OCI-LY1 (cell line): ENCODE results near the gene EEF1AKMT1.

ENCODE experiments used
- H2AFZ ChIP-seq: fragments of 200-600 bp; sonication (generic), shearing (Covaris generic); 2 replicates; pipeline ENCODE4 v1.6.0; 2014; ENCODE audit warnings: antibody characterized with exemption, mild to moderate bottlenecking, low read length
- H3F3A ChIP-seq: fragments of 200-600 bp; sonication (generic), shearing (Covaris generic); 2 replicates; pipeline ENCODE4 v1.6.0; 2014; ENCODE audit warnings: mild to moderate bottlenecking, antibody characterized with exemption, low read length, moderate library complexity; ENCODE audit not compliant: insufficient read depth
- H3K27ac ChIP-seq: fragments of 200-600 bp; sonication (generic); 2 replicates; pipeline ENCODE4 v1.5.1; 2014; ENCODE audit warnings: low read length, mixed run types, mild to moderate bottlenecking, low read depth; ENCODE audit not compliant: poor library complexity, severe bottlenecking
- H3K27me3 ChIP-seq: fragments of 200-600 bp; sonication (generic); 2 replicates; pipeline ENCODE4 v1.6.0; 2014; ENCODE audit warnings: antibody characterized with exemption, mild to moderate bottlenecking, low read length, moderate library complexity; ENCODE audit not compliant: insufficient read depth
- H3K36me3 ChIP-seq: fragments of 200-600 bp; sonication (generic); 2 replicates; pipeline ENCODE4 v1.6.1; 2014; ENCODE audit warnings: mild to moderate bottlenecking, antibody characterized with exemption, low read length, moderate library complexity, mixed read lengths; ENCODE audit not compliant: insufficient read depth
- H3K4me1 ChIP-seq: fragments of 200-600 bp; sonication (generic); 2 replicates; pipeline ENCODE4 v1.5.1; 2014; ENCODE audit warnings: mild to moderate bottlenecking, low read length, moderate library complexity; ENCODE audit not compliant: insufficient read depth, severe bottlenecking
- H3K4me2 ChIP-seq: fragments of 200-600 bp; sonication (generic), shearing (Covaris generic); 2 replicates; pipeline ENCODE4 v1.6.1; 2014; ENCODE audit warnings: low read length
- H3K4me3 ChIP-seq: fragments of 200-600 bp; sonication (generic); 2 replicates; pipeline ENCODE4 v1.5.1; 2014; ENCODE audit warnings: low read length, low read depth, mild to moderate bottlenecking, mixed read lengths; ENCODE audit not compliant: poor library complexity, severe bottlenecking
- H3K79me2 ChIP-seq: fragments of 200-600 bp; shearing (Covaris generic); 2 replicates; pipeline ENCODE4 v1.6.1; 2016; ENCODE audit warnings: mixed run types, low read length, mixed read lengths; ENCODE audit not compliant: insufficient read depth
- H3K9ac ChIP-seq: fragments of 200-600 bp; sonication (generic), shearing (Covaris generic); 2 replicates; pipeline ENCODE4 v1.6.1; 2014; ENCODE audit warnings: mild to moderate bottlenecking, low read length, mixed read lengths
- H3K9me2 ChIP-seq: fragments of 200-600 bp; sonication (generic), shearing (Covaris generic); 2 replicates; pipeline ENCODE4 v1.6.1; 2014; ENCODE audit warnings: low read depth, mild to moderate bottlenecking, low read length, mixed read lengths
- H3K9me3 ChIP-seq: fragments of 200-600 bp; shearing (Covaris generic); 2 replicates; pipeline ENCODE4 v1.6.1; 2014; ENCODE audit warnings: low read length, mixed read lengths
- H4K20me1 ChIP-seq: fragments of 200-600 bp; sonication (generic), shearing (Covaris generic); 2 replicates; pipeline ENCODE4 v1.6.0; 2016; ENCODE audit warnings: mild to moderate bottlenecking, low read length; ENCODE audit not compliant: insufficient read depth
- CTCF ChIP-seq: fragments of 200-600 bp; sonication (generic), shearing (Covaris generic); IDR thresholded peaks from 2 replicates; pipeline ENCODE4 v1.5.1; 2017; ENCODE audit warnings: mild to moderate bottlenecking, antibody characterized with exemption, low read length, moderate library complexity, mixed read lengths
- EZH2 ChIP-seq: fragments of 200-600 bp; sonication (generic), shearing (Covaris generic); IDR thresholded peaks from 2 replicates; pipeline ENCODE4 v1.8.0; 2017; ENCODE audit warnings: borderline replicate concordance, mixed run types, mild to moderate bottlenecking, antibody characterized with exemption, low read length, moderate library complexity, mixed read lengths

EEF1AKMT1 gene

GRCh38 chr13:20729633-20730585 lies 43.9 kb downstream of the EEF1AKMT1 start:
- Histone ChIP-seq H3K27me3 (no peaks in the 10 kb centered on the region), H3F3A (no peaks in the 10 kb centered on the region), H3K9me3 (no peaks in the 10 kb centered on the region), H3K4me1 (no peaks in the 10 kb centered on the region), H3K9me2 (no peaks in the 10 kb centered on the region), H4K20me1 (no peaks in the 10 kb centered on the region), H3K4me3 (no peak overlapping the region), H3K9ac (no peak overlapping the region), H3K27ac (no peak overlapping the region), H3K4me2 (no peak overlapping the region), H3K79me2 (no peaks in the 10 kb centered on the region), H2AFZ (no peak overlapping the region), H3K36me3 (no peaks in the 10 kb centered on the region)
- TF ChIP-seq EZH2 (no peak), CTCF (no peak)

GRCh38 chr13:20728579-20729311 lies 45.0 kb downstream of the EEF1AKMT1 start:
- H3K9me3 ChIP-seq, result no peaks in the 10 kb centered on the region
- no peaks in the 10 kb centered on the region for H3K79me2 ChIP-seq
- no peak for TF ChIP-seq EZH2
- H3K4me2 ChIP-seq, result no peak overlapping the region
- H3F3A ChIP-seq, result no peaks in the 10 kb centered on the region
- H3K36me3 ChIP-seq, result no peaks in the 10 kb centered on the region
- no peaks in the 10 kb centered on the region for H4K20me1 ChIP-seq
- H3K4me3 ChIP-seq, result no peak overlapping the region
- H2AFZ ChIP-seq, result no peak overlapping the region
- no peaks in the 10 kb centered on the region for H3K9me2 ChIP-seq
- H3K4me1 ChIP-seq, result no peaks in the 10 kb centered on the region
- no peak overlapping the region for H3K27ac ChIP-seq
- no peak overlapping the region for H3K9ac ChIP-seq
- no peaks in the 10 kb centered on the region for H3K27me3 ChIP-seq

- Histone ChIP-seq H3K4me1 (no peaks in the 10 kb centered on the region), H3K9me3 (no peaks in the 10 kb centered on the region), H3F3A (no peaks in the 10 kb centered on the region), H4K20me1 (no peaks in the 10 kb centered on the region), H3K36me3 (no peaks in the 10 kb centered on the region), H3K9me2 (no peaks in the 10 kb centered on the region), H3K4me3 (no peak overlapping the region), H3K9ac (no peak overlapping the region), H3K27ac (no peak overlapping the region), H3K79me2 (no peaks in the 10 kb centered on the region), H2AFZ (no peak overlapping the region), H3K4me2 (no peak overlapping the region), H3K27me3 (no peaks in the 10 kb centered on the region)
- TF ChIP-seq EZH2 (no peak), CTCF (no peak)
Measured at GRCh38 chr13:20727856-20728255, 45.9 kb downstream of the EEF1AKMT1 start.
